ENCODE results near the gene VPS26C.

Gene VPS26C

DNA sequence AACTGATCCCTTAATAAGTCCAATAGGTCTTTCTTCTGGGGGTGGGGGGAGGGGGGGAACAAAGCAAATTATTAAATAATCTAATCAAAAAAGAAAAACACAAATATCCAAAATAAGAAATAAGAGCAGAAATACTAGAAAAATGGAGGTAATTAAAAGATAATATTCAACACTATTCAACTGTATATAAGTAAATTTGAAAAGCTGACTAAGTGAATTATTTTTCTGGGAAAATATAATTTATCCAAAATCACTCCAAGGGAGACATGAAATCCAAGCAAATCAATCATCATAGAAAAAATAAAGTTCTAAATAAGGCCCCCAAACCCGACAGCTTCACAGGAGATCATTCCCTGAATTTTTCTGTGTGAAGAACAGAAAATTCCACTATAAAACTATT, 18.8 kb downstream of the VPS26C start:
- no peak overlapping the region for H3K4me2 ChIP-seq (ENCODE audit: low read depth, low read length)
- peaks cover 26% of the 10 kb centered on the region for H4K20me1 ChIP-seq (ENCODE audit: insufficient read depth, low read length)
- no peak for DNase-seq
- no peaks in the 10 kb centered on the region for H3K36me3 ChIP-seq (replicated peaks; ENCODE audit: insufficient read depth, low read length)
- no peaks in the 10 kb centered on the region for H3K9me3 ChIP-seq (replicated peaks; ENCODE audit: insufficient read depth, low read length)
- H3K27me3 ChIP-seq (replicated peaks; ENCODE audit: insufficient read depth, low read length) = no peaks in the 10 kb centered on the region
- H3K9me2 ChIP-seq (replicated peaks; ENCODE audit: insufficient read depth, low read length) = no peaks in the 10 kb centered on the region
- no peak overlapping the region for H3K27ac ChIP-seq (ENCODE audit: low read length)
- H2AFZ ChIP-seq (ENCODE audit: low read length) = no peak overlapping the region
- peaks cover 100% of the 10 kb centered on the region for H3K79me2 ChIP-seq (ENCODE audit: low read length)
- H3K4me1 ChIP-seq (ENCODE audit: low read length) = 0 out of 2 replicates have a peak, but pooled peaks cover 2% of the 10 kb centered on the region
- H3K4me3 ChIP-seq (ENCODE audit: low read length) = no peak overlapping the region
- H3F3A ChIP-seq (ENCODE audit: insufficient read depth, low read length) = no peaks in the 10 kb centered on the region
- no peak for TF ChIP-seq EZH2 (optimal IDR thresholded peaks at IDR 0.05; ENCODE audit: low read depth, low read length)
- no peak for TF ChIP-seq EZH2phosphoT487 (IDR thresholded peaks at IDR 0.05; ENCODE audit: low read length)
- TF ChIP-seq, protein P1, sequence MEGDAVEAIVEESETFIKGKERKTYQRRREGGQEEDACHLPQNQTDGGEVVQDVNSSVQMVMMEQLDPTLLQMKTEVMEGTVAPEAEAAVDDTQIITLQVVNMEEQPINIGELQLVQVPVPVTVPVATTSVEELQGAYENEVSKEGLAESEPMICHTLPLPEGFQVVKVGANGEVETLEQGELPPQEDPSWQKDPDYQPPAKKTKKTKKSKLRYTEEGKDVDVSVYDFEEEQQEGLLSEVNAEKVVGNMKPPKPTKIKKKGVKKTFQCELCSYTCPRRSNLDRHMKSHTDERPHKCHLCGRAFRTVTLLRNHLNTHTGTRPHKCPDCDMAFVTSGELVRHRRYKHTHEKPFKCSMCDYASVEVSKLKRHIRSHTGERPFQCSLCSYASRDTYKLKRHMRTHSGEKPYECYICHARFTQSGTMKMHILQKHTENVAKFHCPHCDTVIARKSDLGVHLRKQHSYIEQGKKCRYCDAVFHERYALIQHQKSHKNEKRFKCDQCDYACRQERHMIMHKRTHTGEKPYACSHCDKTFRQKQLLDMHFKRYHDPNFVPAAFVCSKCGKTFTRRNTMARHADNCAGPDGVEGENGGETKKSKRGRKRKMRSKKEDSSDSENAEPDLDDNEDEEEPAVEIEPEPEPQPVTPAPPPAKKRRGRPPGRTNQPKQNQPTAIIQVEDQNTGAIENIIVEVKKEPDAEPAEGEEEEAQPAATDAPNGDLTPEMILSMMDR (IDR thresholded peaks at IDR 0.05; ENCODE audit: low read length) = no peak
- H3K9ac ChIP-seq (ENCODE audit: low read length) = no peak overlapping the region

DNA sequence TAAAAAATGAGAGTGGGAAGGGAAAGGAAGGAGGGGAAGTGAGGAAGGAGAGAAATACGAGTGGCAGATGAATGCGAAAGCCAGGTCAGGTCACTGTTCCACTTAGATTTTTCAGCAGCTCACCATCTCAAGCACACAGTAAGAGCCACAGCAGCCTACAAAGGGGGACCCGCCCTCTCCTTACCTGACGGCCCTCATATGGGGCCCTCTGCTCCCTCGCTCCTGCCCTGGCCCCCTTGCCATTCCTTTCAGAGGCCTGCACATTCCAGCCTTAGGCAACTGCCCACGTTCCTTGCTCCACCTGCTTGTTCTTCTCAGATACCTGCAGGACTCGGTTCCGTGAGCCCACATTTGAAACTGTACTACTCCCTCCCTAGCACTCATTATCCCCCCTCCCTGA, 22.0 kb downstream of the VPS26C start:
- H2AFZ ChIP-seq (ENCODE audit: low read length) = no peak overlapping the region
- no peak overlapping the region for H3K4me2 ChIP-seq (ENCODE audit: low read depth, low read length)
- TF ChIP-seq EZH2phosphoT487 (IDR thresholded peaks at IDR 0.05; ENCODE audit: low read length) (no peak), EZH2 (optimal IDR thresholded peaks at IDR 0.05; ENCODE audit: low read depth, low read length) (no peak)
- TF ChIP-seq, protein P1 (IDR thresholded peaks at IDR 0.05; ENCODE audit: low read length) = no peak

GRCh38 chr21:37244501-37245095, 22.5 kb downstream of the VPS26C start:
- Histone ChIP-seq H4K20me1 (ENCODE audit: insufficient read depth, low read length) (peaks cover 16% of the 10 kb centered on the region), H3K4me2 (ENCODE audit: low read depth, low read length) (no peak overlapping the region), H3K27me3 (replicated peaks; ENCODE audit: insufficient read depth, low read length) (no peaks in the 10 kb centered on the region)

More for the DNA sequence above, 22.0 kb downstream of the VPS26C start:
- no peaks in the 10 kb centered on the region for H3K27me3 ChIP-seq (replicated peaks; ENCODE audit: insufficient read depth, low read length)
- H3K9me3 ChIP-seq (replicated peaks; ENCODE audit: insufficient read depth, low read length) = no peaks in the 10 kb centered on the region
- H4K20me1 ChIP-seq (ENCODE audit: insufficient read depth, low read length) = peaks cover 18% of the 10 kb centered on the region
- no peak overlapping the region for H3K27ac ChIP-seq (ENCODE audit: low read length)
- no peaks in the 10 kb centered on the region for H3K36me3 ChIP-seq (replicated peaks; ENCODE audit: insufficient read depth, low read length)
- no peak overlapping the region for H3K4me3 ChIP-seq (ENCODE audit: low read length)
- peaks cover 99% of the 10 kb centered on the region for H3K79me2 ChIP-seq (ENCODE audit: low read length)
- H3K9me2 ChIP-seq (replicated peaks; ENCODE audit: insufficient read depth, low read length) = no peaks in the 10 kb centered on the region
- H3K4me1 ChIP-seq (ENCODE audit: low read length) = 0 out of 2 replicates have a peak, but pooled peaks cover 2% of the 10 kb centered on the region
- H3F3A ChIP-seq (ENCODE audit: insufficient read depth, low read length) = no peaks in the 10 kb centered on the region
- no peak overlapping the region for H3K9ac ChIP-seq (ENCODE audit: low read length)
- DNase-seq = no peak

More at GRCh38 chr21:37244501-37245095, 22.5 kb downstream of the VPS26C start:
- Histone ChIP-seq H3K9me3 (replicated peaks; ENCODE audit: insufficient read depth, low read length) (no peaks in the 10 kb centered on the region), H3F3A (ENCODE audit: insufficient read depth, low read length) (no peaks in the 10 kb centered on the region), H3K4me1 (ENCODE audit: low read length) (0 out of 2 replicates have a peak, but pooled peaks cover 2% of the 10 kb centered on the region), H3K27ac (ENCODE audit: low read length) (no peak overlapping the region), H3K79me2 (ENCODE audit: low read length) (peaks cover 94% of the 10 kb centered on the region), H3K9me2 (replicated peaks; ENCODE audit: insufficient read depth, low read length) (no peaks in the 10 kb centered on the region), H3K36me3 (replicated peaks; ENCODE audit: insufficient read depth, low read length) (no peaks in the 10 kb centered on the region), H2AFZ (ENCODE audit: low read length) (no peak overlapping the region), H3K4me3 (ENCODE audit: low read length) (no peak overlapping the region), H3K9ac (ENCODE audit: low read length) (no peak overlapping the region)
- TF ChIP-seq EZH2 (optimal IDR thresholded peaks at IDR 0.05; ENCODE audit: low read depth, low read length) (no peak), EZH2phosphoT487 (IDR thresholded peaks at IDR 0.05; ENCODE audit: low read length) (no peak)
- TF ChIP-seq, protein P1 (IDR thresholded peaks at IDR 0.05; ENCODE audit: low read length) = no peak
- DNase-seq = no peak
